ENCODE measurements around the gene EPHB2.

GRCh38 chr1:22826604-22827580, 116.3 kb downstream of the EPHB2 start:
- no peak for TF ChIP-seq MAX (CRISPR knock-in tag; IDR thresholded peaks at IDR 0.05)
- no peak for TF ChIP-seq CTCF (IDR thresholded peaks at IDR 0.05)
- TF ChIP-seq RELA (CRISPR knock-in tag; IDR thresholded peaks at IDR 0.05; ENCODE audit: borderline replicate concordance): no peak
- no peak for TF ChIP-seq TEAD4 (CRISPR knock-in tag; IDR thresholded peaks at IDR 0.05)
- no peak for TF ChIP-seq USF1 (CRISPR knock-in tag; IDR thresholded peaks at IDR 0.05)
- no peak for TF ChIP-seq SMAD4 (CRISPR knock-in tag; IDR thresholded peaks at IDR 0.05)
- TF ChIP-seq NR1H2 (CRISPR knock-in tag; IDR thresholded peaks at IDR 0.05): no peak
- no peak for TF ChIP-seq JUN (CRISPR knock-in tag; IDR thresholded peaks at IDR 0.05)
- TF ChIP-seq ATF1 (CRISPR knock-in tag; IDR thresholded peaks at IDR 0.05): no peak
- TF ChIP-seq TP53 (CRISPR knock-in tag; IDR thresholded peaks at IDR 0.05): no peak
